UCSD-AML1 (cell line): Measurements from ENCODE around the gene OR5K2.

Experiments
- DNase-seq: peaks from one replicate; lab custom pipeline; 2025; ENCODE audit not compliant: unreplicated experiment; lab: John Stamatoyannopoulos, UW

Gene OR5K2

GRCh38 chr3:98522544-98523281, 25.2 kb downstream of the OR5K2 start, which contains the start of gene CLDND1:
CLDND1 (minus strand) TSS chr3:98522902; CDS start chr3:98521424, 1,478 bp downstream.
- DNase-seq: peak; percentile 98

DNA sequence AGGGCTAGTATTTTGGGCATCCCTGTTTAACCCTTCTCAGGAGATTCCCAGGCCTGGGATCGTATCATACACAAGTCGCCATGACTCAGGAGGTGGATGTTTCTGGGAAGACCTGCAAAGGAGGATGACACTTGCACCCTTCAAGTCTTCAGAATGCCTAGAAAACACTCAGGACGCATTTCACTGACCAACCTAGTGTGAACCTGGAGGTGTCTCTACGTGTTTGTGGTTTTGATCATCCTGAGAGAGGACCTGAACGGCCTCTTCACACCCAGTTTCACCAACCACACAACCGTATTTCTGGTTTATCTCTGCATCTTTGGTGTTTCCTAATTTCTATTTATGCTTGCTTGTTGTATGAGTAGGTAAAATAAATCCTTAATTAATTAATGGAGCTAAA, 28.0 kb downstream of the OR5K2 start:
- no peak for DNase-seq

DNA sequence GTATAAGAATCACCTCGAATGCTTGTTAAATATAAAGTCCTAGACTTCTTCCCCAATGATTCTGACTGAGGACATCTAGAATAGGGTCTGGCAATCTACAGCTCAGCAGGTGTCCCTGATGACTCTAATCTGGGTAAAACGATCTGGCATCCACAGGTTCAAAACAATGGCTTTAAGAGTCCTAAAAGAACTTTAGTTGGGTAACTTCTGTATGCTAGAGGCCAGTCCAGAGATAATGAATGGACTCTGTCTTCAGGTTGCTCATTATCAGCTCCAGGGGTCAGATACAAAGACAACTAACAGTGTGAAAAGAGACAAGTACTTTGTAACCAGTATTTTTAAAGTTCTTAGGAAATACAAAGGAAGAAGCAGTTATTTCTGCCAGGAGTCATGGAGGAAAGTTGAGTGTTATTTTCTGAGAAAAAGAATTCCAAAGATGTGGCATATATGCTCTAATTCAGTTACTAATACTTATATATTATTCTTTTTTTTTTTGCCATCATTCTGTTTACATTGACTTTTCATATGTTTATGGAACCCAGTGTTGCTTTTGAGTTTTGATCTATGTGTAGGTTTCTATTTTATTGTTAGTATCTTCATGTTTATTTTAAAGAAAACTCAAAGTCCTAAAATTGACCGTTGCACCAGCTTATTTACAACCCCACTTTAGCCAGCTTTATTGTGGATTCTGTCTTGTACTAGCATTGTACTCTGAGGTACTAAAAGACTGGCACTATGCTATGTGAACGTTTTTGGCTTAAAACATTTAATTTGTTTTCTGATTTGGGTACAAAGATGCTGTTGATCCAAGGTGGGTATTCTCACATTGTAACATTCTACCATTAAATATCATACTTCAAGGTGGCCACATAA, 31.2 kb downstream of the OR5K2 start:
- DNase-seq: no peak

- peak; percentile 7 for DNase-seq
These were observed 32.5 kb downstream of the OR5K2 start for GRCh38 chr3:98529856-98530459.

GRCh38 chr3:98530676-98531075, 33.2 kb downstream of the OR5K2 start:
- no peak for DNase-seq

- DNase-seq: no peak
These were observed 34.3 kb downstream of the OR5K2 start, which contains the start of gene GPR15 for GRCh38 chr3:98531622-98532274. GPR15 (plus strand) TSS chr3:98531978; CDS start chr3:98532034, 56 bp downstream.

GRCh38 chr3:98532275-98532637, 34.8 kb downstream of the OR5K2 start:
- peak; percentile 5 for DNase-seq

GRCh38 chr3:98532709-98533571, 35.5 kb downstream of the OR5K2 start:
- DNase-seq: no peak

DNA sequence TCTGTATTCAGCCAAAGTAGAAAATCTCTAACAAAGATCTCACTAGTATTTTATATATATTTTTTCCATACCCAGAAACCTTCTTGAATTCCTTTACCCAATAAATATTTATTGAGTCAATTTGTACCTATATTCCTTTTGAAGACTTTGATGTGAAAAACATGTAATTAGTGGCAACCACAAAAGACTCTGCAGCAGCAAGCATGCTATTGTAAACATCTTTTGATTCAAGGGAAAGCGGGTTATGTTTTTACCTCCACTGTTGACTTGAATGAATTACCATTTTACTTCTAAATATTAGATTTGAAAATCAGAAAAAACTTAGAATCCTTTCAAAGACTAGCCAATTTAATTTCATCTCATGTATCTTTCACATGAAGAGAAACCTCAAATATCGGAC, 36.7 kb downstream of the OR5K2 start:
- DNase-seq: no peak

GRCh38 chr3:98534734-98535133, 37.3 kb downstream of the OR5K2 start:
- DNase-seq: no peak

- DNase-seq: no peak
These were observed 39.1 kb downstream of the OR5K2 start for GRCh38 chr3:98536456-98537017.

GRCh38 chr3:98540346-98540745, 42.9 kb downstream of the OR5K2 start:
- no peak for DNase-seq

- no peak for DNase-seq
These were observed 44.2 kb downstream of the OR5K2 start for GRCh38 chr3:98541695-98542094.

- DNase-seq: no peak
These were observed 45.1 kb downstream of the OR5K2 start for GRCh38 chr3:98542623-98543022.

DNA sequence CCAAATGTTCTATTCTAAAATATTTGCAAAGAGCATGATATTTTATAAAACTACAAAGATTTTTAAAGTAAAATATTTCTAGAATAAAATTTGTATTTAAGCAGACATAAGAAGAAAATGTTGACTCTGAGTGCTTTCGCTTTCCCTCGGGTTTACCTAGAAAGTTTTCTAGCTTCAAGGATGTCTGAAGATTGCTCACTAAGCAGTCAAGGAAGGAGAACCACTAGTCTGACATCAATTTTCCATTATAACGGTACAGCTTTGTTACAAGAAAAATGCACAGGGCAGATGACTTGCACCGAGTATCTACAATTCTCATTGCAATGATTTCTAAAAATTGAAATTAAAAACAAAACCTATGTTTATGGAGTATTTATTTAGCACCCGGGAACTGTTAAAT, 48.5 kb downstream of the OR5K2 start:
- DNase-seq: no peak
